ENCODE results near the gene TIMM13. TPM values are rescaled to one million over a fixed set of nuclear protein-coding genes. Genes with fewer than 3 reads are reported as not detected.

The TIMM13 gene
- total RNA-seq, 1 experiment from 2014 or later, result 188 TPM

GRCh38 chr19:2411709-2412108 is 15.7 kb downstream of the TIMM13 start:
- Mint-ChIP-seq H3K27ac (ENCODE audit: low read depth, unreplicated experiment) (no peak overlapping the region), H3K27me3 (ENCODE audit: insufficient read depth, unreplicated experiment) (no peaks in the 10 kb centered on the region), H3K9me3 (ENCODE audit: unreplicated experiment) (peaks cover 7% of the 10 kb centered on the region), H3K4me1 (ENCODE audit: insufficient read depth, unreplicated experiment) (no peaks in the 10 kb centered on the region), H3K4me3 (ENCODE audit: unreplicated experiment) (no peak overlapping the region), H3K36me3 (ENCODE audit: insufficient read depth, unreplicated experiment) (peaks cover 12% of the 10 kb centered on the region)
- CTCF ChIA-PET, result no interaction called here
- no TSS peak for BruUV-seq (replicated peaks)
- POLR2A ChIA-PET, result interaction anchor here (0.7 to 1.7 kb wide), 4 partner anchors 11 to 19 kb away, joined by 3 to 4 read pairs (median 3); no protein-coding TSS in a partner anchor
- TF ChIP-seq CTCF (IDR thresholded peaks at IDR 0.05; ENCODE audit: unreplicated experiment), result no peak
- intact Hi-C loops (cut with micrococcal nuclease), result no loop called here
- no peak for DNase-seq (ENCODE audit: unreplicated experiment)

GRCh38 chr19:2410023-2410422 is 17.4 kb downstream of the TIMM13 start:
- Mint-ChIP-seq H3K27ac (ENCODE audit: low read depth, unreplicated experiment) (no peak overlapping the region), H3K27me3 (ENCODE audit: insufficient read depth, unreplicated experiment) (no peaks in the 10 kb centered on the region), H3K4me3 (ENCODE audit: unreplicated experiment) (no peak overlapping the region), H3K4me1 (ENCODE audit: insufficient read depth, unreplicated experiment) (no peaks in the 10 kb centered on the region), H3K9me3 (ENCODE audit: unreplicated experiment) (peaks cover 7% of the 10 kb centered on the region), H3K36me3 (ENCODE audit: insufficient read depth, unreplicated experiment) (peaks cover 1% of the 10 kb centered on the region)
- no peak for TF ChIP-seq CTCF (IDR thresholded peaks at IDR 0.05; ENCODE audit: unreplicated experiment)
- DNase-seq (ENCODE audit: unreplicated experiment), result no peak
- no TSS peak for BruUV-seq (replicated peaks)
- CTCF ChIA-PET, result no interaction called here
- POLR2A ChIA-PET, result interaction anchor here (1.2 to 1.8 kb wide), 2 partner anchors 8 to 16 kb away, joined by 4 read pairs; no protein-coding TSS in a partner anchor
- intact Hi-C loops (cut with micrococcal nuclease), result no loop called here

DNA sequence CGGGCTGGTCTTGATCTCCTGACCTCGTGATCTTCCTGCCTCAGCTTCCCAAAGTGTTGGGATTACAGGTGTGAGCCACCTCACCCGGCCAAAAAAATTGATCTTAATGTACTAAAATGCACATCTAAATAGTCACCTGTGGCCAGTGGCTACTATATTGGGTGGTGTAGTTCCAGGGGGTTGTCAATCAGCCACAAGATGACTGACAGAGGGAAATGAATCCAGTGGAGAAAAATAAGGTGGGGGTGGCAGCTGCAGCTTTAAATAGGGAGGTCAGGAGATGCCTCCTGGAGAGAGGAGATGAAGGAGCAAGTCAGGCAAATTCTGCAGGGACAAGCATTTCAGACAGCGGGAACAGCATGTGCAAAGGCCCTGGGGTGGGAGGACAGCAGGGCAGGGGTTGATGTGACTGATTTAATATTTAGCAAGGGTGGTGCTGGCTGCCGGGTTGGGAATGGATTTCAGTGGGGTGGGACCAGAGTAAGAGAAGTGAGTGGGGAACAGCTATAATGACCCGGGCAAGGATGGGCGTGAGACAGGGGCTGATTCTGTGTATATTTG is 18.0 kb downstream of the TIMM13 start:
- Mint-ChIP-seq H3K27ac (ENCODE audit: low read depth, unreplicated experiment) (no peak overlapping the region), H3K27me3 (ENCODE audit: insufficient read depth, unreplicated experiment) (no peaks in the 10 kb centered on the region), H3K4me3 (ENCODE audit: unreplicated experiment) (no peak overlapping the region), H3K9me3 (ENCODE audit: unreplicated experiment) (peaks cover 7% of the 10 kb centered on the region), H3K4me1 (ENCODE audit: insufficient read depth, unreplicated experiment) (no peaks in the 10 kb centered on the region), H3K36me3 (ENCODE audit: insufficient read depth, unreplicated experiment) (no peaks in the 10 kb centered on the region)
- no peak for TF ChIP-seq CTCF (IDR thresholded peaks at IDR 0.05; ENCODE audit: unreplicated experiment)
- intact Hi-C loops (cut with micrococcal nuclease), result no loop called here
- no TSS peak for BruUV-seq (replicated peaks)
- POLR2A ChIA-PET, result no interaction called here
- no peak for DNase-seq (ENCODE audit: unreplicated experiment)
- CTCF ChIA-PET, result no interaction called here

DNA sequence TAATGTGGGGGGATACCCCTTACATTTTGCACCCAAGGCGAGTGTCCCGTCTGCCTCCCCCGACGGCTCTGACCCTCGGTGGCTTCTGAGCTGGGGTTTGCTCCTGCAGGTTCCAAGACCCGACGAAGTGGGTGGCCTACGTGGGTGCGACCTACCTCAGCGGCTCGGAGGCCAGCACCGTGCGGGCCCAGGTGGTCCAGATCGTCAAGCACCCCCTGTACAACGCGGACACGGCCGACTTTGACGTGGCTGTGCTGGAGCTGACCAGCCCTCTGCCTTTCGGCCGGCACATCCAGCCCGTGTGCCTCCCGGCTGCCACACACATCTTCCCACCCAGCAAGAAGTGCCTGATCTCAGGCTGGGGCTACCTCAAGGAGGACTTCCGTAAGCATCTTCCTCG is 19.1 kb downstream of the TIMM13 start:
- peaks cover 9% of the 10 kb centered on the region for H3K9me3 Mint-ChIP-seq (ENCODE audit: unreplicated experiment)
- ChIA-PET POLR2A (no interaction called here), CTCF (no interaction called here)
- no peaks in the 10 kb centered on the region for H3K36me3 Mint-ChIP-seq (ENCODE audit: insufficient read depth, unreplicated experiment)
- no peak for TF ChIP-seq CTCF (IDR thresholded peaks at IDR 0.05; ENCODE audit: unreplicated experiment)
- no TSS peak for BruUV-seq (replicated peaks)
- H3K4me3 Mint-ChIP-seq (ENCODE audit: unreplicated experiment), result no peak overlapping the region
- no peaks in the 10 kb centered on the region for H3K27me3 Mint-ChIP-seq (ENCODE audit: insufficient read depth, unreplicated experiment)
- no peak for DNase-seq (ENCODE audit: unreplicated experiment)
- intact Hi-C loops (cut with micrococcal nuclease), result no loop called here
- no peak overlapping the region for H3K27ac Mint-ChIP-seq (ENCODE audit: low read depth, unreplicated experiment)
- H3K4me1 Mint-ChIP-seq (ENCODE audit: insufficient read depth, unreplicated experiment), result peaks cover 2% of the 10 kb centered on the region

Data from MCF 10A (cell line).